Measurements from ENCODE around the gene CLCNKA.
A peak's percentile ranks its signal among the peaks of the same experiment; 100 is the strongest.
"Not testable (repeated sequence)": the region's sequence is repeated elsewhere in the genome, so short reads cannot be mapped to it uniquely, and the experiment has no call there.

CLCNKA gene

GRCh38 chr1:16046842-16047241, 25.0 kb downstream of the CLCNKA start:
- DNase-seq = no peak

GRCh38 chr1:16047791-16048475, 26.1 kb downstream of the CLCNKA start:
- DNase-seq = no peak

- no peak for DNase-seq
These were observed 26.8 kb downstream of the CLCNKA start for GRCh38 chr1:16048573-16049189.

GRCh38 chr1:16050328-16050727, 28.5 kb downstream of the CLCNKA start:
- DNase-seq = no peak

GRCh38 chr1:16051039-16051438, 29.2 kb downstream of the CLCNKA start:
- no peak for DNase-seq

GRCh38 chr1:16051949-16052348, 30.1 kb downstream of the CLCNKA start:
- DNase-seq = not testable (repeated sequence)

GRCh38 chr1:16053781-16054502, 32.1 kb downstream of the CLCNKA start:
- no peak for DNase-seq

GRCh38 chr1:16054598-16055540, 33.0 kb downstream of the CLCNKA start:
- no peak for DNase-seq

GRCh38 chr1:16055613-16056520, 34.0 kb downstream of the CLCNKA start:
- peak; percentile 79 for DNase-seq

GRCh38 chr1:16056521-16056912, 34.7 kb downstream of the CLCNKA start:
- DNase-seq = not testable (repeated sequence)

GRCh38 chr1:16057314-16057915, 35.6 kb downstream of the CLCNKA start:
- DNase-seq = not testable (repeated sequence)

- not testable (repeated sequence) for DNase-seq
These were observed 36.7 kb downstream of the CLCNKA start for GRCh38 chr1:16058394-16059120.

GRCh38 chr1:16061266-16061665, 39.4 kb downstream of the CLCNKA start:
- no peak for DNase-seq

- DNase-seq = not testable (repeated sequence)
These were observed 40.3 kb downstream of the CLCNKA start for GRCh38 chr1:16061989-16062686.

GRCh38 chr1:16062687-16063075, 40.8 kb downstream of the CLCNKA start:
- DNase-seq = not testable (repeated sequence)

- no peak for DNase-seq
These were observed 41.5 kb downstream of the CLCNKA start for GRCh38 chr1:16063226-16063829.

GRCh38 chr1:16063921-16064320, 42.1 kb downstream of the CLCNKA start:
- no peak for DNase-seq

GRCh38 chr1:16064536-16065268, 42.9 kb downstream of the CLCNKA start:
- no peak for DNase-seq

- DNase-seq = no peak
These were observed 43.4 kb downstream of the CLCNKA start for GRCh38 chr1:16065269-16065576.
